Thymus (tissue), 11 donors: ENCODE measurements around the gene CRKL. TPM values are rescaled to one million over a fixed set of nuclear protein-coding genes. Genes with fewer than 3 reads are reported as not detected.

Experiments used
- DNase-seq, 9 donors: peaks; one replicate each; pipeline ENCODE4 v3.0.0-alpha.2; 2013; ENCODE audit warnings: low spot score in 9 of 9, low read depth in 6 of 9, missing footprints in 1 of 9
- H3K27ac ChIP-seq, 2 donors: one replicate each; pipeline ENCODE4 v1.5.1; 2013; ENCODE audit warnings: control low read depth in 1 of 2, low read depth in 1 of 2, low read length in 1 of 2, mild to moderate bottlenecking in 1 of 2, moderate library complexity in 1 of 2
- H3K27me3 ChIP-seq, 2 donors: one replicate each; pipeline ENCODE4 v1.5.1; 2013; ENCODE audit warnings: low read length in 1 of 2; ENCODE audit not compliant: control insufficient read depth in 2 of 2, insufficient read depth in 1 of 2
- H3K36me3 ChIP-seq, 2 donors: one replicate each; pipeline ENCODE4 v1.5.1; 2013; ENCODE audit warnings: low read length in 1 of 2, mild to moderate bottlenecking in 1 of 2, moderate library complexity in 1 of 2; ENCODE audit not compliant: control insufficient read depth in 2 of 2, insufficient read depth in 2 of 2
- H3K4me1 ChIP-seq, 2 donors: one replicate each; pipeline ENCODE4 v1.5.1; 2013; ENCODE audit warnings: low read length in 2 of 2; ENCODE audit not compliant: control insufficient read depth in 2 of 2, insufficient read depth in 2 of 2
- H3K4me3 ChIP-seq, 2 donors: one replicate each; pipeline ENCODE4 v1.5.1; 2013; ENCODE audit warnings: low read length in 2 of 2, control low read depth in 1 of 2, mild to moderate bottlenecking in 1 of 2
- H3K9me3 ChIP-seq, 2 donors: one replicate each; pipeline ENCODE4 v1.5.1; 2013; ENCODE audit warnings: low read length in 1 of 2, mild to moderate bottlenecking in 1 of 2; ENCODE audit not compliant: control insufficient read depth in 2 of 2, insufficient read depth in 1 of 2
- WGBS: extraction: QIAGEN DNeasy Blood & Tissue Kit; methylation state at CpG from one replicate; pipeline ENCODE4 v1.1.7; 2013; 5-methylcytosine and 5-hydroxymethylcytosine counted together
- polyA plus RNA-seq: library from polyadenylated mRNA; stranded (reverse); fragments of 200-250 nt; gene quantifications from one replicate; pipeline ENCODE4 v1.2.3, GENCODE V29; 2013
- total RNA-seq: library from RNA; stranded (reverse); fragments of 120-200 nt; gene quantifications from one replicate; pipeline ENCODE4 v1.2.4, GENCODE V29; 2013
- donor health status: healthy.

The CRKL gene
- total and polyA plus RNA-seq, 2 donors: 21.9 to 30.7 TPM

- no peak for DNase-seq
- 97% methylated on average over 7 of the region's 7 CpGs for WGBS
- no peaks in the 10 kb centered on the region for H3K9me3 ChIP-seq
- no peak overlapping the region for H3K27ac ChIP-seq
- H3K4me3 ChIP-seq: no peak overlapping the region
- H3K4me1 ChIP-seq: peaks cover 0 to 12% of the 10 kb centered on the region in 2 donors
- peaks cover 31 to 55% of the 10 kb centered on the region in 2 donors for H3K36me3 ChIP-seq
- H3K27me3 ChIP-seq: no peaks in the 10 kb centered on the region
These were observed 29.1 kb downstream of the CRKL start for GRCh38 chr22:20946080-20946986.

DNA sequence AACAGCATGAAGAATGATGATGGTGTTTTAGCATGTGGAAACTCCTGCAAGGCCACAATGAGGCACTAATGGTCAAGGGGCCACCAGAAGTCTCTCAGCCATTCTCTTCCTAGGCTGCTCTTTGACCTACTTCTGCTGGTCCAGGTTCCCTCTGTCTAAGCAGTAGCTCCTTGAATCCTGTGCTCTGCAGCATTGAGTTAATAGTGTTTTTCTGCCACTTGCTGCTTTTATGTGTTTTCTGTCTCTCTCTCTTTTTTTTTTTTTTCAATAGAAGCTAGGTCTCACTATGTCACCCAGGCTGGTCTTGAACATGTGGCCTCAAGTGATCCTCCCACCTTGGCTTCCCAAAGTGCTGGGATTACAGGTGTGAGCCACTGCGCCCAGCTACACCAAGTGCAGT, 29.8 kb downstream of the CRKL start:
- WGBS: 98% methylated on average over 1 of the region's 1 CpG
- Histone ChIP-seq H3K4me3 (no peak overlapping the region), H3K4me1 (peaks cover 0 to 12% of the 10 kb centered on the region in 2 donors), H3K27ac (no peak overlapping the region), H3K9me3 (no peaks in the 10 kb centered on the region), H3K36me3 (peaks cover 37 to 59% of the 10 kb centered on the region in 2 donors), H3K27me3 (no peaks in the 10 kb centered on the region)
- no peak for DNase-seq

- Histone ChIP-seq H3K36me3 (peaks cover 47 to 69% of the 10 kb centered on the region in 2 donors), H3K4me3 (no peak overlapping the region), H3K9me3 (no peaks in the 10 kb centered on the region), H3K27ac (no peak overlapping the region), H3K27me3 (no peaks in the 10 kb centered on the region), H3K4me1 (peaks cover 0 to 12% of the 10 kb centered on the region in 2 donors)
- 85% methylated on average over 5 of the region's 5 CpGs for WGBS
- DNase-seq: no peak
These were observed 31.2 kb downstream of the CRKL start for GRCh38 chr22:20948450-20948849.

DNA sequence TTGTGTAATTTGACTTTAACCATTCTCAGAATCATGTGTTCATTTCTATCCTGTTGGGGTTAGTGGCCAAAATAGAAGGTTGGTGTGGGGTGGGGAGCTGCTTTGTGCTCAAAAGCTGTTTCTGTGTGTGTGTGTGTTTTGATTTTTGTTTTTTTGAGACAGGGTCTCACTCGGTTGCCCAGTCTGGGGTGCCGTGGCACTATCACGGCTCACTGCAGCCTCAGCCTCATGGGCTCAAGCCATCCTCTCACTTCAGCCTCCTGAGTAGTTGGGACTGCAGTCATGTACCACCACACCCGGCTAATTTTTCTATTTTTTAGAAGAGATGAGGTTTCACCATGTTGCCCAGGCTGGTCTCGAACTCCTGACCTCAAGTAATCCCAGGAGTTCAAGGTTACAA, 31.8 kb downstream of the CRKL start:
- H3K9me3 ChIP-seq: no peaks in the 10 kb centered on the region
- H3K27ac ChIP-seq: no peak overlapping the region
- no peak for DNase-seq
- H3K4me1 ChIP-seq: peaks cover 0 to 14% of the 10 kb centered on the region in 2 donors
- 97% methylated on average over 5 of the region's 5 CpGs for WGBS
- no peaks in the 10 kb centered on the region for H3K27me3 ChIP-seq
- H3K4me3 ChIP-seq: no peak overlapping the region
- peaks cover 52 to 71% of the 10 kb centered on the region in 2 donors for H3K36me3 ChIP-seq

DNA sequence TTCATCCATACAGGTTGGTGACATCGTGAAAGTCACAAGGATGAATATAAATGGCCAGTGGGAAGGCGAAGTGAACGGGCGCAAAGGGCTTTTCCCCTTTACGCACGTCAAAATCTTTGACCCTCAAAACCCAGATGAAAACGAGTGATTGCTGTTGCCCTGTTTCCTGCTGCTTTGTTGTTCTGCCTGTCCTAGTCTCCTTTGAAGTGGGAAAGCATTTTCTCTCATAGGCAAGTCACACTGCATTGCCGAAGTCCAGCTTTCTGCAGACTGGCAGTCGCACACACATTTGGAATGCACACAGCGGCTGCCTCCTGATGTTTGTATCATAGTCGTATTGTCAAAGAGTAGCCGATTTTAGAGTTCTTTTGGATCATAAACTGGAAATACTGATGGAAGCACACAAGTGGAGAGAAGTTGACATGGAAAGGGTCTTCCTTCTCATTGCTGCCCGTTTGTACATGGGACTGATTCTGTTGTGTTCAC, 32.5 kb downstream of the CRKL start:
- Histone ChIP-seq H3K4me1 (peaks cover 0 to 14% of the 10 kb centered on the region in 2 donors), H3K9me3 (no peaks in the 10 kb centered on the region), H3K27ac (no peak overlapping the region), H3K27me3 (no peaks in the 10 kb centered on the region), H3K4me3 (no peak overlapping the region), H3K36me3 (peaks cover 52 to 70% of the 10 kb centered on the region in 2 donors)
- no peak for DNase-seq
- WGBS: 74% methylated on average over 13 of the region's 13 CpGs

DNA sequence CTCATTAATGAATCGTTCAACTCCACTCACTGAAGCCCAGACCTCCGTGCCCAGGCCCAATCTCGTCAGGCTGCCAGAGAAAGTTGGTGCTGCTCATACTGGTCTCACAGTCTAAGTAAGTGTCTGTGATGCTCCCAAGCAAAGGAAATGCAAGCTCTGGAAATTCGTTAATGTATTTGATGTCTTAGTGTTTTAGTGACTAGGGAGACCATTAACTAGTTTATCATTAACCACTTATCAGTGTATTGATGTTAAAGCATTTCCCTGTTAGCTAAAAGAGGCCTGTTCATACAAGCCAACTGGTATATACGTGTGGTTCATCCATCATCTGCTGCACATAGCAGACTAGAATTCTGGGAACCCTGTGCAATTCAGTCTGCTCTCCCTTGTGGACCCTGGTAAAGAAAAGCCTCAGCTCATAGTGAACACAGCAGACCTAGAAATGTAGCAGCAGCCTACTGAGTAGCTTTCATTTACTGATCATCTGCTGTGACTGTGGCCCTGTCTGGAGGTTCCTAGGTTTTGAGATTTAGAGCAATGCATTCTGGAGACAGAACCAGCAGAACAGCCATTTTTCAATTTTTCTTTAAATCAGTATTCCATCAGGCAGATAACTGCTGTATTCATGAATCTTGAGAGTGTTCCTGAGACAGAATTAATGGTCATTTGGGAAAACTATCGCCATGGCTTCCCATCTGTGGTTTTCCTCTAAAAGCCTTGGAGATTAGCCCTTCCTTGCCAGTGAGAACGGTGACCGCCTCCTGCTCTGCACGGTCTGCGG, 34.1 kb downstream of the CRKL start:
- H3K4me1 ChIP-seq: peaks cover 0 to 15% of the 10 kb centered on the region in 2 donors
- H3K36me3 ChIP-seq: peaks cover 55 to 60% of the 10 kb centered on the region in 2 donors
- DNase-seq: no peak
- WGBS: 97% methylated on average over 10 of the region's 10 CpGs
- H3K9me3 ChIP-seq: peaks cover under 1 to 2% of the 10 kb centered on the region in 2 donors
- no peak overlapping the region for H3K4me3 ChIP-seq
- peaks cover 7 to 9% of the 10 kb centered on the region in 2 donors for H3K27me3 ChIP-seq
- no peak overlapping the region for H3K27ac ChIP-seq

DNA sequence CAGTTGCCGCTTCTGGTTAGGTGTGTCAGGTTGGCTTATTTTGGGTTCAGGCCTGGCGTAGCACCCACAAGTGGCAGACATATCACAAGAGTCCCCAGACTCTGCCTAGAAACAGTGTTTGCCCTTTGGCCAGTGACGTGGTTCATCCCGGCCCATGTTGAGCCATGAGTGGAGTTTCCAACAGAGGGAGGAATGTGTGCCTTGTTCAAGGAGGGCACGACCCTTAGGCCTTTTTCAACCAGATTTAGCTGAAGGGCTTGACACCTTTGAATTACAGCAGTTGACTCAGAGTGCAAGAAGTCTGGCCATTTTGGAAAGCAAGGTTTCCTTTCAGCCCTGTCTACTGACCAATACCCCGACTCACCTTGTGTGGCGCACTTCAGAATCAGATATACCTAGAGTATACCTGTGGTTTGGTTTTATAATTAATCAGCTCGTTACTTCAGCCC, 34.7 kb downstream of the CRKL start:
- Histone ChIP-seq H3K27ac (no peak overlapping the region), H3K36me3 (peaks cover 51 to 58% of the 10 kb centered on the region in 2 donors), H3K27me3 (peaks cover 13 to 15% of the 10 kb centered on the region in 2 donors), H3K9me3 (peaks cover 1 to 5% of the 10 kb centered on the region in 2 donors), H3K4me1 (peaks cover 0 to 18% of the 10 kb centered on the region in 2 donors), H3K4me3 (no peak overlapping the region)
- WGBS: 97% methylated on average over 8 of the region's 8 CpGs
- no peak for DNase-seq

- Histone ChIP-seq H3K27ac (no peak overlapping the region), H3K4me1 (peaks cover 0 to 18% of the 10 kb centered on the region in 2 donors), H3K36me3 (peaks cover 50 to 57% of the 10 kb centered on the region in 2 donors), H3K4me3 (no peak overlapping the region), H3K9me3 (peaks cover 1 to 5% of the 10 kb centered on the region in 2 donors), H3K27me3 (peaks cover 19 to 23% of the 10 kb centered on the region in 2 donors)
- WGBS: 97% methylated on average over 13 of the region's 13 CpGs
- no peak for DNase-seq
These were observed 35.5 kb downstream of the CRKL start for GRCh38 chr22:20952544-20953341.
